Activated T-cell treated with anti-CD3 and anti-CD28 coated beads for 48 hours (primary cell): Measurements from ENCODE around the gene DNPH1.

ENCODE experiments used
- DNase-seq: peaks from one replicate; pipeline ENCODE4 v3.0.0-alpha.2; 2020; ENCODE audit warnings: low read depth

The DNPH1 gene

GRCh38 chr6:43263314-43264178 lies 34.3 kb upstream of the DNPH1 start:
- DNase-seq = peak; percentile 71

- DNase-seq = no peak
Measured at GRCh38 chr6:43262780-43263313, 33.6 kb upstream of the DNPH1 start.

GRCh38 chr6:43262000-43262779 lies 32.9 kb upstream of the DNPH1 start:
- DNase-seq = no peak

GRCh38 chr6:43261198-43261597 lies 31.9 kb upstream of the DNPH1 start:
- no peak for DNase-seq

- no peak for DNase-seq
Measured at GRCh38 chr6:43260791-43261190, 31.5 kb upstream of the DNPH1 start.

- no peak for DNase-seq
Measured at GRCh38 chr6:43258807-43259686, 29.8 kb upstream of the DNPH1 start.

GRCh38 chr6:43258180-43258579 lies 28.9 kb upstream of the DNPH1 start:
- DNase-seq = no peak

GRCh38 chr6:43257367-43258145 lies 28.3 kb upstream of the DNPH1 start:
- no peak for DNase-seq

GRCh38 chr6:43256670-43257366 lies 27.5 kb upstream of the DNPH1 start:
- no peak for DNase-seq

GRCh38 chr6:43255408-43256054 lies 26.2 kb upstream of the DNPH1 start:
- no peak for DNase-seq

GRCh38 chr6:43254846-43255245 lies 25.6 kb upstream of the DNPH1 start:
- no peak for DNase-seq

- no peak for DNase-seq
Measured at GRCh38 chr6:43254138-43254817, 25.0 kb upstream of the DNPH1 start.

- DNase-seq = no peak
Measured at GRCh38 chr6:43253401-43253800, 24.1 kb upstream of the DNPH1 start.

- no peak for DNase-seq
Measured at GRCh38 chr6:43250992-43251373, 21.7 kb upstream of the DNPH1 start.

GRCh38 chr6:43248791-43249190 lies 19.5 kb upstream of the DNPH1 start:
- no peak for DNase-seq

- no peak for DNase-seq
Measured at GRCh38 chr6:43248101-43248500, 18.8 kb upstream of the DNPH1 start.

- peak; percentile 81 for DNase-seq
Measured at GRCh38 chr6:43247114-43247999, 18.1 kb upstream of the DNPH1 start.

GRCh38 chr6:43246301-43247113 lies 17.2 kb upstream of the DNPH1 start:
- DNase-seq = no peak
